Adipose tissue (tissue), 3 donors: ENCODE data around the gene RNF212B. TPM values are rescaled to one million over a fixed set of nuclear protein-coding genes. Genes with fewer than 3 reads are reported as not detected.
"Not testable (repeated sequence)": the region's sequence is repeated elsewhere in the genome, so short reads cannot be mapped to it uniquely, and the experiment has no call there.

Experiments
- H3K27ac ChIP-seq: one replicate; pipeline ENCODE4 v1.5.1; 2013; ENCODE audit warnings: low read depth, low read length
- WGBS, 3 donors: extraction: QIAGEN DNeasy Blood & Tissue Kit; methylation state at CpG; one replicate each; pipeline ENCODE4 v1.1.7; 2013; 5-methylcytosine and 5-hydroxymethylcytosine counted together
- polyA plus RNA-seq, 3 donors: library from polyadenylated mRNA; stranded (reverse); fragments of 200-250 nt; gene quantifications; one replicate each; pipeline ENCODE4 v1.2.3, GENCODE V29; 2013
- donor health status: healthy with polysubstance abuse.
- donor health status: Bipolar disorder and iron deficiency.
- donor health status: healthy.

The RNF212B gene
- polyA plus RNA-seq, 3 donors: 0.06 to 0.14 TPM; not detected in 1

DNA sequence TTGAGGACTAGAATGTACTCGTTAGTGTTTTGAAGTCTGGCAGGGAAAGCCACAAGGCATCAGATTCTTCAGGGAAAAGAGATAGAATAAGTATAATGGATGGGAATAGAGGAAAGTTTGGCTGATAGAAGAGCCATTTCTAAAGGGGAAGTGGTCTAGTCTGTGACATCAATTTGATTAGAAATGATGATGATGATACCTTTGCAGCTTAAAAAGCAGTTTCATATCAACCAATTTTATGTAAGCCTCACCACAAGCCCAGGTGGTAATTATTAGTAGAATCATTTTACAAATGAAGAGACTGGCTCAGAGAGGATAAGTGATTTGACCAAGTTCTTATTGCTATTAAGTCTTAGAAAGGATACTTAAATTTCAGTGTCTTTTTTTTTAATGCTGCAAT is 2.9 kb downstream of the RNF212B start:
- 69 to 94% (median 73%) methylated on average over 1 of the region's 1 CpG for WGBS, 3 donors
- H3K27ac ChIP-seq: no peak overlapping the region

DNA sequence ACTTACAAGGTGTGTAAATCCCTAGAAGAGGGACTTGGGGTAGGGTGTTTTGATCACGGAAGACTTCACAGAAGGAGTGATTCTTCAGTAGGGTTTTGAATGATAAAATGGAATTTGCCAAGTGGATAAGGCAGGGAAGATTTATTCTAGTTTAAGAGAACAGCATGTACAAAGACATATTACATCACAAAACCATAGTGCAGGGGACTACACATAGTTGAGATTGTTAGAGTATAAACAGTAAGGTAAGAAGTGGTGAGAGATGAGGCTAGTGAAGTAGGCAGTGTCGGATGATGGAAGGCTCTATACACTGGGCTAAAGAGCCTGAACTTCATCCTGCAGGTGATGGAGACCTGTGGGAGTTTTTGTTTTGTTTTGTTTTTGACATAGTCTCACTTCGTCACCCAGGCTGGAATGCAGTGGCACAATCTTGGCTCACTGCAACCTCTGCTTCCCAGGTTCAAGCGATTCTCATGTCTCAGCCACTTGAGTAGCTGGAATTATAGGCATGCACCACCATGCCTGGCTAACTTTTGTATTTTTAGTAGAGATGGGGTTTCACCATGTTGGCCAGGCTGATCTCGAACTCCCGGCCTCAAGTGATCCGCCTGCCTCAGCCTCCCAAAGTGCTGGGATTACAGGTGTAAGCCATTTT is 3.5 kb downstream of the RNF212B start:
- 93 to 94% (median 94%) methylated on average over 7 of the region's 7 CpGs for WGBS, 3 donors
- H3K27ac ChIP-seq: not testable (repeated sequence)

DNA sequence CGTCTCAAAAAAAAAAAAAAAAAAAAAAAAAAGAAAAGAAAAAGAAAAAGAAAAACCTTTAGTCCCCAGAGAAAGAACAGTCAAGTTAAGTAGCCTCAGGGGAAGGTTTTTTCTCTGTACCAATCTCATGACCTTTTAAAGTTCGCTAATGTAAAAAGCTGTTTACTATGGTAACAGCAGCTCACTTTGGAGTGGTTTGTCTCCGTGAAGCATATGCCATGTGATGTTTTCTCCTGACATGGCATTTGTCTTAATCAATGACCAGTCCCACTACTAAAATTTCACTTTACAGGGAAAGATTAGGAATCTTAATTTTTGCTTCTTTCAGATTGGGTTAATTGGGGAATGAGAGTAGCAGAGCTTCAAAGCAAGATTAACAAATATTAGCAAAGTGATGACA is 4.3 kb downstream of the RNF212B start:
- no peak overlapping the region for H3K27ac ChIP-seq
- WGBS, 3 donors: 64 to 80% (median 74%) methylated on average over 2 of the region's 3 CpGs

DNA sequence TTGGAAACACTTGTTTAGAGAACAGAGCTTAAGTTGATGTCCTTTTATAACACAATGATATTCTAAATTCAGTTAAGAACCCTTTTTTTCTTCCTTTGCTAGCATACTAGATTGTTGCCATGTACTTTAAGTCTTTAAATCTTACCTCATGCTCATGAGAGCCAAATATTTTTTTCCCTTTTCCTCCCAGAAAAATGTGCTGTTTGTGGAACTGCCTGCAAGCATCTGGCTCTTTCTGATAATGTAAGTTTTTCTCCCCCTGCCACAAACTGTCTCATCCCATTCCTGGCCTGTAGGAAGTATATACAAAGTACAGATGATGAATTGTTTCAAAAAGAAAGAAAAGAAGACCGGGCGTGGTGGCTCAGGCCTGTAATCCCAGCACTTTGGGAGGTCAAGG is 5.3 kb downstream of the RNF212B start:
- WGBS, 3 donors: 79 to 87% (median 82%) methylated on average over 2 of the region's 2 CpGs
- no peak overlapping the region for H3K27ac ChIP-seq

DNA sequence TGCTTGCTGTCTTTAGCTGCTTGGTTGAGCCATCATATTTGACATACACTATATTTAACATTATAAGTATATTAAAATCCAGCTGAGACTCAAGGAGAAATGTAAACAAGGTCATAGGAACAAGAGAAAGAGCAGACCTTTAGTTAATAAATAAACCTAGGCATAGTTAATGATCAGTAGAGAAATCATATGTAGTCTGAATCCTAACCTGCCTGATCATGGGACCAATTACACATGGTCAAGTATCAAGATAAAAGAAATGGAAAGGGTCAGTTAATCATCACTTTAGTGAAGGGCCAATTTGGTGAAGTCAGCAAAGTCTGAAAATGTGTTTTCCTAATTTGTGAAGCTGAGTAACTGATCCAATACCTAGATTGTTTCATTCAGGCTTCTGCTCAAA is 7.5 kb downstream of the RNF212B start:
- no peak overlapping the region for H3K27ac ChIP-seq

DNA sequence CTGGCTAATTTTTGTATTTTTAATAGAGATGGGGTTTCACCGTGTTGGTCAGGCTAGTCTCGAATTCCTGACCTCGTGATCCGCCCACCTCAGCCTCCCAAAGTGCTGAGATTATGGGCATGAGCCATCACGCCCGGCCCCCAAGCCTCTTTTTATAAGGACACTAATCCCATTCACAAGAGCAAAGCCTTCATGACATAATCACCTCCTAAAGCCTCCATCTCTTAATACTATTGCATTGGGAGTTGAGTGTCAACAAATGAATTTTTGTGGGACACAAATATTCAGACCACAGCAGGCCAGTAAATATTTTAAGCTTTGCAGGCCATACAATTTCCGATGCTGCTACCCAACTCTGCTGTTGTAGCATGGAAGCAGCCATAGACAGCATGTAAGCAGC is 10.9 kb downstream of the RNF212B start:
- no peak overlapping the region for H3K27ac ChIP-seq
- WGBS, 3 donors: 88 to 93% (median 91%) methylated on average over 7 of the region's 7 CpGs

DNA sequence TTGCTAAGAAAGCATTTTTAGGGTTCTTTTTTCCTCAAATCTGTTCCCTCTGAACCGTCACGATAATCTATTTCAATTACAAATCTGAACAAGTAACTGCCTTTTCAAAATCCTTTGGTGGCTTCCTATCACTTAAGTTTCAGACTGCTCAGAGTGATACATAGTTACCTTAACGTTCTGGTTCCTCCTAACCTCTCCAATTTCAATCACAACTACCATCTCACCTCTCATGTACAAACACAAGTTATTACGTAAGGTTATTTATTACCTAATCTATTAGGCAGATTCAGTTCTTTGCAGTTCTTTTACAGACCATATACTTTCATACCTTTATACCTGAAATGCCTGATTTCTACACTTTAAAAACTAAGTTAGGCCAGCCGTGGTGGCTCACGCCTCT is 12.1 kb downstream of the RNF212B start:
- no peak overlapping the region for H3K27ac ChIP-seq
- 62 to 82% (median 77%) methylated on average over 6 of the region's 6 CpGs for WGBS, 3 donors

DNA sequence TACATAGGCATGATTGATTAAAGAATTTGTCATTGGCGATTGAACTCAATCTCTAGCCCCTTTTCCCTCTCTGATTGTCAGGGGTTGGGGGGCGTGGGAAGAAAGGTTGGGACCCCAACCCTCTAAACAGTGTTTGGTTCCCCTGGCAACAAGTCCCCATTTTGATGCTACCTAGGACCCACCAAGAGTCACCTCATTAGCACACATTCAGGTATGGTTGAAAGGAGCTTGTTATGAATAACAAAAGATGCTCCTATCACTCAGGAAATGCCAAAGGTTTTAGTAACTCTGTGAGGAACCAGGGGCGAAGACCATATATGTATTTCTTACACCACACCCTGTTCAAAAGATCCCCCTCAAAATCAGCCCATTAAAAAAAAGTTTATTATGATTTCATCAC is 14.3 kb downstream of the RNF212B start:
- 51 to 70% (median 69%) methylated on average over 3 of the region's 3 CpGs for WGBS, 3 donors
- H3K27ac ChIP-seq: no peak overlapping the region

DNA sequence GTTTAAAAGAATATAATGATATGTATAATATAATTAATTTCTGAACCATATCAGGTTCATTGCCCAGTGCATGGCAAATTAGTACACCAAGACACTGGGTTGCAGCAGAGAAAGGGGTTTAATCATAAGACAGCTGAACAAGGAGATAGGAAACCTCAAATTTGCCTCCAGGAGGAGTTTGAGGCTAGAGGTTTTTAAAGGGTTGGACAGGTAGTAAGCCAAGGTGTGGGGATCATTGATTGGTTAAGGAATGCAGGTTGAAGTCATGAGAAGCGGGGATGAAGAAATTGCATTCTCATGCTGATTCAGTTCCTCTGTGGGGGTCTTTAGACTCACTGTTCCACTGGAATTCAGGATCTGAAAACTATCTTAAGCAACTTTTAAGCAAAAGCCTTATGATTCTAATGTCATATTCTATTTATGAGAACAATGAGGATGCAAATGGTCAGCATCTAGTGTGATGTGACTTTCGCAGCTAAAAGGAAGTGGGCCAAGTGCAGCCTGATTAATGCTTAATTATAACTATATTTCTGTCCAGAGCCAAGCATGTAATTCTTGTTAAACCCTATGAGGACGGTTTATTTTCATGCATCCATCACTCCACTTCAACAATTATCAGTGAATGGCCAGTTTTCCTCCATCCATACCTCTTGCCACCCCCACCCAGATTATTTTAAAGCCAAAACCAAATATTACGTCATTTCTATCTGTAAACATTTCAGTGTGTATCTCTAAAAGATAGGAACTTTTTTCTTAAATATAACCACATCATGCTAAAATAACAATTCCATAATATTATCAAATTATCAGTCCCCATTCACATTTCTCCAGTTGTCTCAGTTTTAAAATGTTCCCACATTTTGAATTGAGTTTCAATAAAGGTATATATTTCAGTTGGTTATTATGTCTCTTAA is 14.9 kb downstream of the RNF212B start:
- no peak overlapping the region for H3K27ac ChIP-seq
- WGBS, 3 donors: 51 to 64% (median 51%) methylated on average over 4 of the region's 4 CpGs

DNA sequence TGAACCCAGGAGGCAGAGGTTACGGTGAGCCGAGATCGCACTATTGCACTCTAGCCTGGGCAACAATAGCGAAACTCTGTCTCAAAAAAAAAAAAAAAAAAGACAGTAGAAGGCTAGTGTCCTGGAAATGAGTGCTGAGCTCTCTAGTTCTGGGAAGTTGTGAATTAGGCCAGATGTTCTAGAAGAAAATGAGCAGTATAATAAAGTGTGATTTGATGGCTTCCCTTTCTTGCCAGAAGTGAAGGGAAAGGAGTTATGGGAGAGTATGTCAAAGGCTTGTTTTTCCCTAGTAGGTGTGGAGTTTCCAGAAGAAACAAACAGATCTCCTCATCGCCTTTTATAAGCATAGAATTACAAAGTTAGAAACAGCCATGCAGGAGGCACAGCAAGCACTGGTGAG is 20.5 kb downstream of the RNF212B start:
- WGBS, 3 donors: 90 to 97% (median 93%) methylated on average over 5 of the region's 5 CpGs
- no peak overlapping the region for H3K27ac ChIP-seq

DNA sequence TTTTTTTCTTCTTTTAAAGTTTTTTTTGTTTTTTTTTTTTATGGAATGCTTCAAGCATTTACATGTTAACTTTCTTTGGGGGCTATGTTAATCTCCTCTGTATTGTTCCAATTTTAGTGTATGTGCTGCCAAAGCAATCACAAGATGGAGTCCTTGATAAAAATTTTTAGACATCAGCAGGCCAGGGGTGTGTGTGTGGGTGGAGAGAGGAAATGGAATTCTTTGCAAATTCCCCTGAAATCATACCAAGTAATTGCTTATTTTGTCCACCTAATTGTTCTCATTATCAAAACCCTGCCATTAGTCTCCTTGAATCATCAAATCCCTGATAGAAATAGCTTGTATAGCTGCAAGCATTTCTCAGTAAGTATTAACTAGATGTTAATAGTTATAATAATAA is 21.7 kb downstream of the RNF212B start:
- H3K27ac ChIP-seq: no peak overlapping the region

DNA sequence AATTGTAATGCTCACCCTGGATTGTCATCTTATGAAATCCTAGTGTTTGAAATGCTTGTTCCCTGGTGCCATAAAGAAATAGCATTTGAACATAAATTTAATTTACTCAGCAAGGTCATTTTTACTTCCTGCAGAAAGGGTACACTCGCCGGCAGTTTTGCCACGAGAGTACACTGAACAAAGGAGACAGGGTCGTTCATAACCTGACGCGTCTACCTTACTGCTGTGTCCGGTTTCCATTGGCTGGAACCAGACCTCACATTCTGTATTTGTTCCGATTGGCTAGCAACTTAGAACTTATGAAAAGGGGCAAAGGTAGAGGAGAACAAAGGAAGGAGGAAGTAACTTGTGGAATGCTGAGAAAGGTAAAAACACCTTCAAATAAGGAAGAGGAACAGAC is 23.1 kb downstream of the RNF212B start:
- H3K27ac ChIP-seq: not testable (repeated sequence)
- WGBS, 3 donors: 74 to 79% (median 77%) methylated on average over 8 of the region's 8 CpGs

DNA sequence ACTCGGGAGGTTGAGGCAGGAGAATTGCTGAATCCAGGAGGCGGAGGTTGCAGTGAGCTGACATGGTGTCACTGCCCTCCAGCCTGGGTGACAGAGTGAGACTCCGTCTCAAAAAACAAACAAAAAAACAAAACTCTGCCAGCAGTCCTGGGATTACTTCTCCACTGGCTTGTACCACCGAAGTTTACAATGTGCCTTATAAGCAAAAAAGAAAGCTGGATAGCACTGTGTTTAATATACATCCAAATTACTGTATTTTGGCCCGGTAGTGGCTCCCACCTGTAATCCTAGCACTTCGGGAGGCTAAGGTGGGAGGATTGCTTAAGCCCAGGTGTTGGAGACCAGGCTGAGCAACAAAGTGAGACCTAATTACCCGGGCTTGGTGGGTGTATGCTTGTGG is 31.5 kb downstream of the RNF212B start:
- 85 to 93% (median 89%) methylated on average over 7 of the region's 7 CpGs for WGBS, 3 donors
- H3K27ac ChIP-seq: no peak overlapping the region

DNA sequence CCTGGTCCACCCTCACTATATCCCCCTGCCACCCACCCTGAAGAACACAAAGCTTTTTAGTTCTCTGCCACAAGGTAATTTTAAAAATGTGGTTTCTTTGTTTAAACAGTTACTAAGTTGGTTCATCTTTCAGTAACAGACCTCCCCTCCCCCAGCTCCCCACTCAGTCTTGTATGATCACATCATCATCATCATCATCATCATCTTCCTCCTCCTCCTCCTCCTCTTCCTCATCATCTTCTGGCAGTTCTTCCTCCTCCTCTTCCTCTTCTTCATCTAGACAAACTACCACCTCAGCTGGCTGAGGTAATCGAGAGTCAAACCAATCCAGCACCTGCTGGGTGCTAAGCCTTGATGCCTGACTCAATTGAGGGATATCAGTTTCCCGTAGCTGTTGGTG is 37.7 kb downstream of the RNF212B start:
- WGBS, 3 donors: 91 to 96% (median 94%) methylated on average over 2 of the region's 2 CpGs
- no peak overlapping the region for H3K27ac ChIP-seq

DNA sequence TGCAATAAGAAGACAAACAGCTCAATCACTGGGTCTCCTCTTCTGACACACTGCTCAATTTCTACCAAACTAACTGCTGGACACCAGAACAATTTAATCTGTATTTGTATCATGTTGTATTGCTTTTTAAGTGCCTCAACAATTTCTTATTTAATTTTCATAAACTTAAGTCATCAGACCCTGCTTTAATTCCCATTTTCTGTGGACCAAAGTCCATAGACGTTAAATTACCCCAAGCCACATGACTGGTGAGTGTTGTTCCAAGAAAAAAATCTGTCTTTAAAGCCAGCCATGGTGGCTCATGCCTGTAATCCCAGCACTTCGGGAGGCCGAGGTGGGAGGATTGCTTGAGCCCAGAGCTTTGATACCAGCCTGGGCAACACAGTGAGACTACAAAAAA is 39.5 kb downstream of the RNF212B start:
- 80 to 87% (median 84%) methylated on average over 3 of the region's 3 CpGs for WGBS, 3 donors
- no peak overlapping the region for H3K27ac ChIP-seq

DNA sequence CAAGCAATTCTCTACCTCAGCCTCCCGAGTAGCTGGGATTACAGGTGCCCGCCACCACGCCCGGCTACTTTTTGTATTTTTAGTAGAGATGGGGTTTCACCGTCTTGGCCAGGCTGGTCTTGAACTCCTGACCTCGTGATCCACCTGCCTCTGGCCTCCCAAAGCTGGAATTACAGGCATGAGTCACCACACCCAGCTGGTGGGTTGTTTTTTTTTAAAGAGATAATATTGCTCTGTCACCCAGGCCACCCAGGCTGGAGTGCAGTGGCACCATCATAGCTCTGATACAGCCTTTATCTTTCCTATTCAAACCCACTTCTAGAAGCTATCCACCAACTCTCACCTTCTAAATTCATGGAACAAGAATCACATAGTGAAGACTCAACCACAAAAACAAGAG is 40.2 kb downstream of the RNF212B start:
- H3K27ac ChIP-seq: not testable (repeated sequence)
- 92 to 98% (median 96%) methylated on average over 6 of the region's 6 CpGs for WGBS, 3 donors

DNA sequence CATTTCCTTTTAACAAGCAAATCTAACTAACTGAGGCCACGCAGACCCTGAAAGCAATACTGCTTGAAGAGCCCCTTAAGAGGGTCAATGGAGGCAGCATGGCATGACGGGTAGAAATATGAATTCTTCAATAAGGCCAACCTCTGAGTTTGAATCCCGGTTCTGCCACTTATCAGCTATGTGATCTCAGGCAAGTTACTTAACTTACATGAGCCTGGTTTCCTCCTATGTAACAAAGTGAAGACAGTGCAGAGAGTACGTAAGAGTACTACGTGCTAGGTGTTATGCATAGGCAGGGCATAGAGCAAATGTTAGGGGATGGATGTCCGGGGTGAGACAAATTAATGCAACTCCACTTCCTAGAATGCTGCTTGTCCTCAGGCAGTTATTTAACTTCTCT is 43.5 kb downstream of the RNF212B start:
- no peak overlapping the region for H3K27ac ChIP-seq
- WGBS, 3 donors: 91 to 95% (median 94%) methylated on average over 6 of the region's 6 CpGs

DNA sequence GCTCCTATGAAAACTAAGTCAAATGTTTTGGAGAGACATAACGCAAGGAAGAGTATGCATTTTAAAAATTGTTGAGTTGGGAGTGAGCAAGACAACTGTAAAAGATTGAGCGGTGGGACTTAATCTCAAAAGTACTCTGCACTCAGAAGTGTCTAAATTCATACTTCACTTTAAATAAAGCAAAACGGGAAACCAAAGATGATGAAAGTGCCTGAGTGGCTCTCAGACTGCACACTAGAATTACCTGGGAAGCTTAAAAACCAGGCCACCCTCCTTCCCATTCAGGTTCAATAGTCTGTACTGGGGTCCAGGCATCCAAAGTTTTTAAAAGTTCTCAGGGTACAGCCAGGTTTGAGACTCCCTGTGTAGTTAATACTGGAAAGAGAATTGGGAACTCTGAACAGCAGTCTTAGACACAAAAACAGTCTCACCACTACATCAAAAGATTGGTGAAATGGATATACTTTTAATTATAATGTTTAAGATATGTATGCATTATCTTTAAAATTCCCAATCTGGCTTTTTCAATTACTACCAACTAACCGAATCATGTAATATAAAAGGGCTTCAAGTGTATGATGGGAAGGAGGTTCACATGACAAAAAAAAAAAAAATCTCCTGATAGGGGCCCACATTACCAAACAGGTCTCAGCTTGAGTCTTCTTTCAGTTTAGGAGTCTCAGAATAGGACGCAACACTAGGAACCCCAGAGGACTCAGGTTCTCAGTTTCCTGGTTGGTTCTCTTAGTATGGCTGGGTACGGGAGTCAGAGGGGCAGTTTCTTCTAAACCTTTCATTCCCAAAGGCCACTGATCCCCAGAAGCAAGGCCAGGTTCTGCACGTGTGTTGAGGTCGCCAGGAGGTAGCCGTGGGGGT is 47.2 kb downstream of the RNF212B start:
- 24 to 27% (median 26%) methylated on average over 9 of the region's 9 CpGs for WGBS, 3 donors
- no peak overlapping the region for H3K27ac ChIP-seq

DNA sequence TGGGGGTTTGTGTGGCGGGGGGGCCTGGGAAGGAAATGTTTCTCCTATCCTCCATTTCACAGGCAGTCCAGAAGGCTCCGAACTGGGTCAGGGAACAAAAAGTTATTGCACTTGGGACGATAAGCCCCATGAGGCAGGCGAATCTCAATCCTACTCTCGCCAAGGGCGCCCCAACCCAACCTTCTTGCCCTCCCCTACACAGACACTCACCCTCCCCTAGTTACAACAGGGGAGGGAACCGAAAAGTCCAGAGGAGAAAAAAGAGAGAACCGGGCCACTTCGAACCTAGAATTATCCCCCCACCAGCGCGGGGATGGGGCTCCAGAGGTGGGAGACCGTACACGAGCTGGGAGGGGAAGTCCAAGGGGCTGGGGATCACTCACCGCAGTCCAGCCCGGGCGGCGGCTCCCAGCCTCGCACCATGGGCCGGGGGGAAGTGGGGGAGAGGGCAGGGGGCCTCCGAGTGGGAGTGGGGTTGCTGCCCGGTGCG is 47.8 kb downstream of the RNF212B start:
- no peak overlapping the region for H3K27ac ChIP-seq
- WGBS, 3 donors: 1% methylated on average over 21 to 22 of the region's 22 CpGs
